Smooth muscle cell (in vitro differentiated cells): ENCODE results near the gene TTLL5. TPM values are rescaled to one million over a fixed set of nuclear protein-coding genes. Genes with fewer than 3 reads are reported as not detected.

Experiments used
- DNase-seq: peaks from one replicate; lab custom pipeline; 2025; ENCODE audit not compliant: unreplicated experiment; lab: John Stamatoyannopoulos, UW
- H2AFZ ChIP-seq: fragments of 200-600 bp; sonication (generic); 2 replicates; pipeline ENCODE4 v1.6.0; 2016; ENCODE audit warnings: antibody characterized with exemption, low read depth, mild to moderate bottlenecking
- H3F3A ChIP-seq: fragments of 200-600 bp; sonication (generic); 2 replicates; pipeline ENCODE4 v1.6.0; 2017; ENCODE audit warnings: antibody characterized with exemption, low read depth
- H3K27ac ChIP-seq: fragments of 200-600 bp; sonication (generic); 2 replicates; pipeline ENCODE4 v1.5.1; 2016; ENCODE audit warnings: low read depth, mild to moderate bottlenecking
- H3K27me3 ChIP-seq: fragments of 200-600 bp; sonication (generic); 2 replicates; pipeline ENCODE4 v1.6.1; 2016; ENCODE audit warnings: low read depth, mild to moderate bottlenecking
- H3K36me3 ChIP-seq: fragments of 200-600 bp; sonication (generic); 2 replicates; pipeline ENCODE4 v1.5.1; 2016; ENCODE audit warnings: low read depth
- H3K4me1 ChIP-seq: fragments of 200-600 bp; sonication (generic); 2 replicates; pipeline ENCODE4 v1.5.1; 2016; ENCODE audit warnings: low read depth
- H3K4me2 ChIP-seq: fragments of 200-600 bp; sonication (generic); 2 replicates; pipeline ENCODE4 v1.6.0; 2016; ENCODE audit warnings: mild to moderate bottlenecking
- H3K4me3 ChIP-seq: fragments of 200-600 bp; sonication (generic); 2 replicates; pipeline ENCODE4 v1.5.1; 2016; ENCODE audit warnings: mild to moderate bottlenecking
- H3K79me2 ChIP-seq: fragments of 200-600 bp; sonication (generic); 2 replicates; pipeline ENCODE4 v1.6.0; 2016; ENCODE audit warnings: low read depth, mild to moderate bottlenecking
- H3K9ac ChIP-seq: fragments of 200-600 bp; sonication (generic); 2 replicates; pipeline ENCODE4 v1.6.0; 2016; ENCODE audit warnings: low read depth
- H3K9me3 ChIP-seq: fragments of 200-600 bp; sonication (generic); replicated peaks from 2 replicates; pipeline ENCODE4 v1.5.1; 2016; ENCODE audit warnings: low read depth
- H4K20me1 ChIP-seq: fragments of 200-600 bp; sonication (generic); 2 replicates; pipeline ENCODE4 v1.6.0; 2016; ENCODE audit warnings: low read depth
- WGBS: methylation state at CpG from one replicate; pipeline ENCODE4 v1.1.7; 2016; ENCODE audit warnings: low lambda C conversion rate; 5-methylcytosine and 5-hydroxymethylcytosine counted together
- polyA plus RNA-seq: library from polyadenylated mRNA; unstranded; fragments of >200 nt; fragmentation: Nextera tagmentation; extraction: Ambion mirVana; gene quantifications from 2 replicates; pipeline ENCODE4 v1.2.1, GENCODE V29; 2016
- total RNA-seq: library from RNA; depleted of rRNA; stranded (reverse); fragments of >200 nt; gene quantifications from 2 replicates; pipeline ENCODE4 v1.2.3, GENCODE V29; 2014
- TF ChIP-seq, protein P1 (sequence below): fragments of 200-600 bp; sonication (generic); IDR thresholded peaks from 2 replicates; pipeline ENCODE4 v1.5.1; 2017; ENCODE audit warnings: borderline replicate concordance, mild to moderate bottlenecking, antibody characterized with exemption; ENCODE audit not compliant: insufficient read depth, poor library complexity, severe bottlenecking

TTLL5 gene
- total and polyA plus RNA-seq, 2 experiments from 2014 or later = 12.6 to 38.0 TPM

- DNase-seq = no peak
- Histone ChIP-seq H3K4me3 (no peak overlapping the region), H3F3A (peaks cover 34% of the 10 kb centered on the region), H3K4me1 (peaks cover 49% of the 10 kb centered on the region), H2AFZ (no peak overlapping the region), H3K4me2 (peak overlapping the region; percentile 36), H3K27ac (peak overlapping the region; percentile 94), H4K20me1 (no peaks in the 10 kb centered on the region), H3K27me3 (no peaks in the 10 kb centered on the region), H3K79me2 (no peaks in the 10 kb centered on the region), H3K9me3 (no peaks in the 10 kb centered on the region), H3K36me3 (no peaks in the 10 kb centered on the region), H3K9ac (no peak overlapping the region)
- TF ChIP-seq, protein P1, sequence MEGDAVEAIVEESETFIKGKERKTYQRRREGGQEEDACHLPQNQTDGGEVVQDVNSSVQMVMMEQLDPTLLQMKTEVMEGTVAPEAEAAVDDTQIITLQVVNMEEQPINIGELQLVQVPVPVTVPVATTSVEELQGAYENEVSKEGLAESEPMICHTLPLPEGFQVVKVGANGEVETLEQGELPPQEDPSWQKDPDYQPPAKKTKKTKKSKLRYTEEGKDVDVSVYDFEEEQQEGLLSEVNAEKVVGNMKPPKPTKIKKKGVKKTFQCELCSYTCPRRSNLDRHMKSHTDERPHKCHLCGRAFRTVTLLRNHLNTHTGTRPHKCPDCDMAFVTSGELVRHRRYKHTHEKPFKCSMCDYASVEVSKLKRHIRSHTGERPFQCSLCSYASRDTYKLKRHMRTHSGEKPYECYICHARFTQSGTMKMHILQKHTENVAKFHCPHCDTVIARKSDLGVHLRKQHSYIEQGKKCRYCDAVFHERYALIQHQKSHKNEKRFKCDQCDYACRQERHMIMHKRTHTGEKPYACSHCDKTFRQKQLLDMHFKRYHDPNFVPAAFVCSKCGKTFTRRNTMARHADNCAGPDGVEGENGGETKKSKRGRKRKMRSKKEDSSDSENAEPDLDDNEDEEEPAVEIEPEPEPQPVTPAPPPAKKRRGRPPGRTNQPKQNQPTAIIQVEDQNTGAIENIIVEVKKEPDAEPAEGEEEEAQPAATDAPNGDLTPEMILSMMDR = no peak
- WGBS = 35% methylated on average over 2 of the region's 2 CpGs
Observed at GRCh38 chr14:75864352-75864751, 203.3 kb downstream of the TTLL5 start.

GRCh38 chr14:75865531-75865930 is 204.5 kb downstream of the TTLL5 start:
- H3K4me3 ChIP-seq = no peak overlapping the region
- peak overlapping the region; percentile 94 for H3K27ac ChIP-seq
- peaks cover 40% of the 10 kb centered on the region for H3K4me1 ChIP-seq
- no peaks in the 10 kb centered on the region for H3K79me2 ChIP-seq
- WGBS = 87% methylated on average over 2 of the region's 2 CpGs
- no peak overlapping the region for H2AFZ ChIP-seq
- no peak for DNase-seq
- H3K36me3 ChIP-seq = no peaks in the 10 kb centered on the region
- peak overlapping the region; percentile 36 for H3K4me2 ChIP-seq
- peaks cover 36% of the 10 kb centered on the region for H3F3A ChIP-seq
- TF ChIP-seq, protein P1 = no peak
- H3K9me3 ChIP-seq = no peaks in the 10 kb centered on the region
- no peaks in the 10 kb centered on the region for H4K20me1 ChIP-seq
- no peak overlapping the region for H3K9ac ChIP-seq
- H3K27me3 ChIP-seq = no peaks in the 10 kb centered on the region

- Histone ChIP-seq H3K9me3 (no peaks in the 10 kb centered on the region), H3K9ac (no peak overlapping the region), H3K4me3 (no peak overlapping the region), H3K27ac (peak overlapping the region; percentile 94), H4K20me1 (no peaks in the 10 kb centered on the region), H3F3A (peaks cover 32% of the 10 kb centered on the region), H3K36me3 (no peaks in the 10 kb centered on the region), H3K4me1 (peaks cover 38% of the 10 kb centered on the region), H2AFZ (no peak overlapping the region), H3K4me2 (peak overlapping the region; percentile 40), H3K27me3 (no peaks in the 10 kb centered on the region), H3K79me2 (no peaks in the 10 kb centered on the region)
- no peak for DNase-seq
- TF ChIP-seq, protein P1 = no peak
- 75% methylated on average over 1 of the region's 1 CpG for WGBS
Observed at GRCh38 chr14:75866970-75867369, 205.9 kb downstream of the TTLL5 start.

DNA sequence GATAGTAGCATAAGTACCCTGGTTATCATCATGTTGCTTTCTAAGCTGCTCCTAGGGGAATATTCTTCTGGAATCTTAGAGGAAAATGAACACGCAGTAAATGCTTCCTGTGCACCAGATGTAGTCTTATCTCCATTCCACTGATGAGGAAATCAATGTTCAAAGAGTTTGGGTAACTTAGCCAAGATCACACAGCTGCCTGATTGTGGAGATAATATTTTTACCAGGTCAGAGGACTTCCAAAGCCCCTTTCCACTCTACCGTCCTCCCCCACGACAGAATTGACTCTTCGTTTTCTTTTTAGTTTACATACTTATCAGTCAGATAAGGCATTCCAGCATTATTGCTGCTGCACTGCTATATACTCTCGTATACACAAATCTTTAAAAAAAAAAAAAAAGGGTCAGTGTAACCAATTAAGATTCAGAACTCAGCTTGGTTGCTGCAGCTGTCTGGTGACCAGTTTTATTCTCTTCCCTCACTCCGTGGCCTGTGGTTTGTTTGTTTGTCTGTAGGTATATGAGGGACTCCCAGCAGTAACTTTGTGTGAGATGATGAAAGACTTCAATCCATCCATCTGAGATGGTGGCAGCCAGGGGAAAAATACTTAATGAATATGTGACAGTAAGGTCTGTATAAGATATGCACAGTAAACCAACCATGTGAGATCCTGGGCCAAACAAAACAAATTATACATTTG is 210.3 kb downstream of the TTLL5 start:
- Histone ChIP-seq H3K27ac (peak overlapping the region; percentile 69), H2AFZ (no peak overlapping the region), H3K4me1 (peaks cover 27% of the 10 kb centered on the region), H3F3A (peaks cover 29% of the 10 kb centered on the region), H3K9ac (peak overlapping the region; percentile 21), H3K36me3 (no peaks in the 10 kb centered on the region), H3K4me3 (no peak overlapping the region), H3K27me3 (no peaks in the 10 kb centered on the region), H3K9me3 (no peaks in the 10 kb centered on the region), H3K4me2 (peak overlapping the region; percentile 68), H3K79me2 (no peaks in the 10 kb centered on the region), H4K20me1 (no peaks in the 10 kb centered on the region)
- TF ChIP-seq, protein P1 = no peak
- DNase-seq = no peak
- 15% methylated on average over 6 of the region's 6 CpGs for WGBS
